Uterus (tissue), 4 donors: Measurements from ENCODE around the gene FAM241A. TPM values are rescaled to one million over a fixed set of nuclear protein-coding genes. Genes with fewer than 3 reads are reported as not detected.

Source experiments
- DNase-seq, 2 donors: peaks; one replicate each; pipeline ENCODE4 v3.0.0-alpha.2; 2019 to 2020
- H3K27ac ChIP-seq, 2 donors: fragments of 200-600 bp; sonication (generic); 1 replicate in 1 of 2; 2 replicates in 1 of 2; pipeline ENCODE4 v1.5.1; 2016 to 2018
- H3K27me3 ChIP-seq, 2 donors: fragments of 200-600 bp; sonication (generic); one replicate each; pipeline ENCODE4 v1.5.1; 2018 to 2019; ENCODE audit warnings: control low read depth in 1 of 2
- H3K36me3 ChIP-seq, 2 donors: fragments of 200-600 bp; sonication (generic); one replicate each; pipeline ENCODE4 v1.5.1; 2019; ENCODE audit warnings: control low read depth in 1 of 2
- H3K4me1 ChIP-seq, 2 donors: fragments of 200-600 bp; sonication (generic); one replicate each; pipeline ENCODE4 v1.5.1; 2018 to 2019; ENCODE audit warnings: control low read depth in 1 of 2
- H3K4me3 ChIP-seq, 2 donors: fragments of 200-600 bp; sonication (generic); 1 replicate in 1 of 2; 2 replicates in 1 of 2; pipeline ENCODE4 v1.5.1; 2018 to 2019; ENCODE audit warnings: mild to moderate bottlenecking in 1 of 2
- H3K9me3 ChIP-seq, 2 donors: fragments of 200-600 bp; sonication (generic); one replicate each; pipeline ENCODE4 v1.5.1; 2019; ENCODE audit warnings: control low read depth in 1 of 2
- POLR2A ChIP-seq, 2 donors: fragments of 450-650 bp; IDR thresholded peaks; one replicate each; pipeline ENCODE4 v1.6.1; 2016; ENCODE audit warnings: antibody characterized with exemption in 2 of 2, mild to moderate bottlenecking in 1 of 2, moderate library complexity in 1 of 2
- intact Hi-C: fragments of 100-400 bp; cut with DNase I; formaldehyde crosslinking; loops from one replicate; pipeline ENCODE4 v1.15.1; 2023; ENCODE audit warnings: low total_unique reads
- total RNA-seq, 4 donors: library from RNA; depleted of rRNA in 3 of 4; stranded (reverse); fragments of >200 nt in 3 of 4; gene quantifications; one replicate each; pipeline versions ENCODE4 v1.1.0 to v1.2.4, GENCODE V29; 2014 to 2023
- TF ChIP-seq, protein P1 (sequence below), 4 experiments: fragments of 200-600 bp in 2 of 4; fragments of 450-650 bp in 2 of 4; sonication (generic) in 2 of 4; IDR thresholded peaks; one replicate each; pipeline ENCODE4 v1.5.1; 2016 to 2019; ENCODE audit warnings: antibody characterized with exemption in 4 of 4, mild to moderate bottlenecking in 2 of 4, moderate library complexity in 1 of 4
- donor health status: DM: yes; HTN: yes; CAD: no.

Gene FAM241A
- total RNA-seq, 4 donors from 2014 or later, result 2.3 to 8.5 (median 3.5) TPM

- TF ChIP-seq POLR2A (IDR thresholded peaks at IDR 0.05), result no peak
- TF ChIP-seq, protein P1, sequence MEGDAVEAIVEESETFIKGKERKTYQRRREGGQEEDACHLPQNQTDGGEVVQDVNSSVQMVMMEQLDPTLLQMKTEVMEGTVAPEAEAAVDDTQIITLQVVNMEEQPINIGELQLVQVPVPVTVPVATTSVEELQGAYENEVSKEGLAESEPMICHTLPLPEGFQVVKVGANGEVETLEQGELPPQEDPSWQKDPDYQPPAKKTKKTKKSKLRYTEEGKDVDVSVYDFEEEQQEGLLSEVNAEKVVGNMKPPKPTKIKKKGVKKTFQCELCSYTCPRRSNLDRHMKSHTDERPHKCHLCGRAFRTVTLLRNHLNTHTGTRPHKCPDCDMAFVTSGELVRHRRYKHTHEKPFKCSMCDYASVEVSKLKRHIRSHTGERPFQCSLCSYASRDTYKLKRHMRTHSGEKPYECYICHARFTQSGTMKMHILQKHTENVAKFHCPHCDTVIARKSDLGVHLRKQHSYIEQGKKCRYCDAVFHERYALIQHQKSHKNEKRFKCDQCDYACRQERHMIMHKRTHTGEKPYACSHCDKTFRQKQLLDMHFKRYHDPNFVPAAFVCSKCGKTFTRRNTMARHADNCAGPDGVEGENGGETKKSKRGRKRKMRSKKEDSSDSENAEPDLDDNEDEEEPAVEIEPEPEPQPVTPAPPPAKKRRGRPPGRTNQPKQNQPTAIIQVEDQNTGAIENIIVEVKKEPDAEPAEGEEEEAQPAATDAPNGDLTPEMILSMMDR (IDR thresholded peaks at IDR 0.05), result no peak
- no peak for DNase-seq
- no peaks in the 10 kb centered on the region for H3K27me3 ChIP-seq
- no peaks in the 10 kb centered on the region for H3K9me3 ChIP-seq
- intact Hi-C loops, result no loop called here
- H3K4me1 ChIP-seq, result no peaks in the 10 kb centered on the region
- H3K4me3 ChIP-seq, result no peak overlapping the region
- no peak overlapping the region for H3K27ac ChIP-seq
- no peaks in the 10 kb centered on the region for H3K36me3 ChIP-seq
Measured at GRCh38 chr4:112142182-112142581, 3.1 kb upstream of the FAM241A start.

- H3K9me3 ChIP-seq, result no peaks in the 10 kb centered on the region
- H3K27me3 ChIP-seq, result no peaks in the 10 kb centered on the region
- intact Hi-C loops, result no loop called here
- no peak overlapping the region for H3K4me3 ChIP-seq
- no peak for DNase-seq
- H3K4me1 ChIP-seq, result no peaks in the 10 kb centered on the region
- TF ChIP-seq, protein P1 (IDR thresholded peaks at IDR 0.05), result no peak
- no peak for TF ChIP-seq POLR2A (IDR thresholded peaks at IDR 0.05)
- no peak overlapping the region for H3K27ac ChIP-seq
- no peaks in the 10 kb centered on the region for H3K36me3 ChIP-seq
Measured at GRCh38 chr4:112143781-112144180, 1.5 kb upstream of the FAM241A start.

- H3K27me3 ChIP-seq, result no peaks in the 10 kb centered on the region
- H3K36me3 ChIP-seq, result no peaks in the 10 kb centered on the region
- no peaks in the 10 kb centered on the region for H3K4me1 ChIP-seq
- intact Hi-C loops, result no loop called here
- H3K4me3 ChIP-seq, result peak overlapping the region; percentile 54 to 97
- peak in 1 of 2 donors; percentile 27 for DNase-seq
- peak overlapping the region; percentile 82 to 92 for H3K27ac ChIP-seq
- no peak for TF ChIP-seq POLR2A (IDR thresholded peaks at IDR 0.05)
- TF ChIP-seq, protein P1 (IDR thresholded peaks at IDR 0.05), result no peak
- no peaks in the 10 kb centered on the region for H3K9me3 ChIP-seq
Measured at GRCh38 chr4:112144546-112145325, 518 bp upstream of the FAM241A start.

GRCh38 chr4:112145790-112146501 lies 692 bp downstream of the FAM241A start:
- no peaks in the 10 kb centered on the region for H3K4me1 ChIP-seq
- TF ChIP-seq, protein P1 (IDR thresholded peaks at IDR 0.05), result no peak
- TF ChIP-seq POLR2A (IDR thresholded peaks at IDR 0.05), result no peak

GRCh38 chr4:112146502-112146813 lies 1.2 kb downstream of the FAM241A start:
- TF ChIP-seq POLR2A (IDR thresholded peaks at IDR 0.05), result no peak
- TF ChIP-seq, protein P1 (IDR thresholded peaks at IDR 0.05), result no peak
- Histone ChIP-seq H3K4me3 (peak overlapping the region; percentile 54 to 97), H3K36me3 (no peaks in the 10 kb centered on the region), H3K9me3 (no peaks in the 10 kb centered on the region), H3K27ac (peak overlapping the region; percentile 4 to 82), H3K4me1 (no peaks in the 10 kb centered on the region), H3K27me3 (no peaks in the 10 kb centered on the region)
- no peak for DNase-seq
- intact Hi-C loops, result no loop called here

More at GRCh38 chr4:112145790-112146501, 692 bp downstream of the FAM241A start:
- Histone ChIP-seq H3K27ac (peak overlapping the region; percentile 82 to 92), H3K9me3 (no peaks in the 10 kb centered on the region), H3K36me3 (no peaks in the 10 kb centered on the region), H3K27me3 (no peaks in the 10 kb centered on the region), H3K4me3 (peak overlapping the region; percentile 54 to 97)
- intact Hi-C loops, result no loop called here
- peak; percentile 41 to 42 for DNase-seq
